Caco-2 (cell line): ENCODE measurements around the gene COX6B1. TPM values are rescaled to one million over a fixed set of nuclear protein-coding genes. Genes with fewer than 3 reads are reported as not detected.

Experiments
- BruUV-seq: library from RNA; stranded (reverse); fragments of 400-500 nt; replicated peaks from 2 replicates; lab custom pipeline; 2021; lab: Mats Ljungman, UMichigan
- CTCF ChIA-PET: fragments of 300-600 bp; sonication (Branson Sonifier 250); formaldehyde crosslinking; loops from one replicate; lab custom pipeline; 2022; ENCODE audit warnings: antibody characterized with exemption; lab: Charles Lee
- POLR2A ChIA-PET: fragments of 300-600 bp; sonication (Branson Sonifier 250); formaldehyde crosslinking; loops from one replicate; lab custom pipeline; 2022; ENCODE audit warnings: antibody characterized with exemption; lab: Charles Lee
- DNase-seq, 2 experiments: peaks; one replicate each; pipeline versions ENCODE4 v3.0.0 to v3.0.0-alpha.2; 2020 to 2022
- H3K27me3 ChIP-seq: replicated peaks from 2 replicates; pipeline ENCODE4 v1.6.0; 2011; ENCODE audit warnings: low read length; ENCODE audit not compliant: control insufficient read depth, insufficient read depth
- H3K36me3 ChIP-seq: 2 replicates; pipeline ENCODE4 v1.5.1; 2011; ENCODE audit warnings: low read length; ENCODE audit not compliant: control insufficient read depth, insufficient read depth
- H3K4me1 ChIP-seq: fragments of 250-450 bp; sonication (Bioruptor Pico); 2 replicates; pipeline ENCODE4 v1.5.1; 2020; ENCODE audit warnings: mild to moderate bottlenecking
- H3K4me3 ChIP-seq: 2 replicates; pipeline ENCODE4 v1.5.1; 2011; ENCODE audit warnings: low read depth, mild to moderate bottlenecking, control low read depth, low read length
- H3K9me3 ChIP-seq: fragments of 250-450 bp; sonication (Bioruptor Pico); 2 replicates; pipeline ENCODE4 v1.5.1; 2020; ENCODE audit warnings: mild to moderate bottlenecking, moderate library complexity
- H3K27ac Mint-ChIP-seq: one replicate; pipeline ENCODE4 v1.8.0; 2022; ENCODE audit warnings: mixed read lengths; ENCODE audit not compliant: unreplicated experiment
- H3K27me3 Mint-ChIP-seq: one replicate; pipeline ENCODE4 v1.8.0; 2022; ENCODE audit warnings: mixed read lengths; ENCODE audit not compliant: insufficient read depth, unreplicated experiment
- H3K36me3 Mint-ChIP-seq: one replicate; pipeline ENCODE4 v1.8.0; 2022; ENCODE audit warnings: mild to moderate bottlenecking, mixed read lengths; ENCODE audit not compliant: insufficient read depth, unreplicated experiment
- H3K4me1 Mint-ChIP-seq: one replicate; pipeline ENCODE4 v1.8.0; 2022; ENCODE audit warnings: low read depth, mixed read lengths; ENCODE audit not compliant: unreplicated experiment
- H3K4me3 Mint-ChIP-seq: one replicate; pipeline ENCODE4 v1.8.0; 2022; ENCODE audit warnings: mild to moderate bottlenecking, moderate library complexity, mixed read lengths; ENCODE audit not compliant: unreplicated experiment
- H3K9me3 Mint-ChIP-seq: one replicate; pipeline ENCODE4 v1.8.0; 2022; ENCODE audit warnings: mixed read lengths; ENCODE audit not compliant: unreplicated experiment
- intact Hi-C: fragments of 100-400 bp; cut with micrococcal nuclease; formaldehyde crosslinking; loops from one replicate; pipeline ENCODE4 v1.10.0; 2022; ENCODE audit not compliant: unreplicated experiment
- total RNA-seq: library from RNA; stranded (reverse); gene quantifications from 2 replicates; pipeline ENCODE4 v1.2.3, GENCODE V29; 2022
- TF ChIP-seq, protein P1 (sequence below), 2 experiments: fragments of 200-600 bp in 1 of 2; IDR thresholded peaks; 1 replicate in 1 of 2; 2 replicates in 1 of 2; pipeline versions ENCODE4 v1.5.1 to v1.8.0; 2011 to 2022; ENCODE audit warnings: antibody characterized with exemption in 1 of 2, control low read depth in 1 of 2, inconsistent platforms in 1 of 2, low read depth in 1 of 2, low read length in 1 of 2, mild to moderate bottlenecking in 1 of 2, moderate library complexity in 1 of 2; ENCODE audit not compliant: insufficient read depth in 1 of 2, severe bottlenecking in 1 of 2, unreplicated experiment in 1 of 2

Gene COX6B1
- total RNA-seq, 1 experiment from 2014 or later = 551 TPM

DNA sequence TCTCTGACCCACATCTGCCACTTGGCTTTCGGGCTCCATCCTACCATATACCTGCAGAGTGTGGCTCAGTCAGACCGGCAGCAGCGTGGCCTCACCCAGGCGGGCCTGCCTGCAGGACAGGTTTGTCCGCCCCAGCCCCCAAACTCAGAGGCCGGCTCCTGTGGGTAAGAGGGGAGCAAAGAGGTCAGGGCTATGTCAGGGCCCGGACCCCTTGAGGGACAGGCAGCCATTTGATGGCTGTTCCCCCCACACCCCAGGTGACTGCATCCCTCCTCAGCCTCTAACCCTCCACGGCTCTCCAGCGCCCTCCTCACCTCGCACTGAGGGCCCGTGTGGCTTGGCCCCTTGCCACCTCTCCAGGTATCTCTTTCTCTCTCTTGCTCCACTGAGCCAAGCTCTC, 43.9 kb downstream of the COX6B1 start:
- H3K9me3 Mint-ChIP-seq = no peaks in the 10 kb centered on the region
- Histone ChIP-seq H3K27me3 (no peaks in the 10 kb centered on the region), H3K9me3 (no peaks in the 10 kb centered on the region; the same call in 1 of the 2 replicates), H3K36me3 (no peaks in the 10 kb centered on the region), H3K4me3 (no peak overlapping the region), H3K4me1 (no peaks in the 10 kb centered on the region)
- peaks cover 6% of the 10 kb centered on the region for H3K4me1 Mint-ChIP-seq
- DNase-seq = no peak
- TF ChIP-seq, protein P1, sequence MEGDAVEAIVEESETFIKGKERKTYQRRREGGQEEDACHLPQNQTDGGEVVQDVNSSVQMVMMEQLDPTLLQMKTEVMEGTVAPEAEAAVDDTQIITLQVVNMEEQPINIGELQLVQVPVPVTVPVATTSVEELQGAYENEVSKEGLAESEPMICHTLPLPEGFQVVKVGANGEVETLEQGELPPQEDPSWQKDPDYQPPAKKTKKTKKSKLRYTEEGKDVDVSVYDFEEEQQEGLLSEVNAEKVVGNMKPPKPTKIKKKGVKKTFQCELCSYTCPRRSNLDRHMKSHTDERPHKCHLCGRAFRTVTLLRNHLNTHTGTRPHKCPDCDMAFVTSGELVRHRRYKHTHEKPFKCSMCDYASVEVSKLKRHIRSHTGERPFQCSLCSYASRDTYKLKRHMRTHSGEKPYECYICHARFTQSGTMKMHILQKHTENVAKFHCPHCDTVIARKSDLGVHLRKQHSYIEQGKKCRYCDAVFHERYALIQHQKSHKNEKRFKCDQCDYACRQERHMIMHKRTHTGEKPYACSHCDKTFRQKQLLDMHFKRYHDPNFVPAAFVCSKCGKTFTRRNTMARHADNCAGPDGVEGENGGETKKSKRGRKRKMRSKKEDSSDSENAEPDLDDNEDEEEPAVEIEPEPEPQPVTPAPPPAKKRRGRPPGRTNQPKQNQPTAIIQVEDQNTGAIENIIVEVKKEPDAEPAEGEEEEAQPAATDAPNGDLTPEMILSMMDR (IDR thresholded peaks at IDR 0.05; ENCODE audit: insufficient read depth in 1 of 2, low read depth in 1 of 2, low read length in 1 of 2, severe bottlenecking in 1 of 2, unreplicated experiment in 1 of 2) = no peak
- H3K4me3 Mint-ChIP-seq = no peak overlapping the region
- POLR2A ChIA-PET = interaction anchor here (0.7 kb wide), 1 partner anchor 731 kb away, joined by 4 read pairs; no protein-coding TSS in a partner anchor
- no peaks in the 10 kb centered on the region for H3K27me3 Mint-ChIP-seq
- no peaks in the 10 kb centered on the region for H3K36me3 Mint-ChIP-seq
- no TSS peak for BruUV-seq
- intact Hi-C loops = loop anchor here (2.0 kb wide), 1 partner anchor 49 kb away; no protein-coding TSS in a partner anchor
- no peak overlapping the region for H3K27ac Mint-ChIP-seq
- CTCF ChIA-PET = interaction anchor here (0.7 to 0.8 kb wide), 4 partner anchors 17 to 550 kb away, joined by 3 to 4 read pairs (median 3); no protein-coding TSS in a partner anchor

- Mint-ChIP-seq H3K27ac (no peak overlapping the region), H3K9me3 (no peaks in the 10 kb centered on the region), H3K36me3 (no peaks in the 10 kb centered on the region), H3K27me3 (no peaks in the 10 kb centered on the region), H3K4me3 (no peak overlapping the region), H3K4me1 (peaks cover 6% of the 10 kb centered on the region)
- Histone ChIP-seq H3K9me3 (no peaks in the 10 kb centered on the region; the same call in 1 of the 2 replicates), H3K27me3 (no peaks in the 10 kb centered on the region), H3K36me3 (no peaks in the 10 kb centered on the region), H3K4me1 (no peaks in the 10 kb centered on the region), H3K4me3 (no peak overlapping the region)
- CTCF ChIA-PET = interaction anchor here (0.7 to 0.8 kb wide), 2 partner anchors 9 to 652 kb away, joined by 4 to 6 read pairs; partner anchors contain the start of gene HPN
- TF ChIP-seq, protein P1 (IDR thresholded peaks at IDR 0.05; ENCODE audit: insufficient read depth in 1 of 2, low read depth in 1 of 2, low read length in 1 of 2, severe bottlenecking in 1 of 2, unreplicated experiment in 1 of 2) = no peak
- POLR2A ChIA-PET = no interaction called here
- intact Hi-C loops = loop anchor here (1.0 to 2.0 kb wide), 4 partner anchors 9 to 238 kb away; no protein-coding TSS in a partner anchor
- BruUV-seq = no TSS peak
- DNase-seq = no peak
Measured at GRCh38 chr19:35693422-35693821, 45.3 kb downstream of the COX6B1 start.

DNA sequence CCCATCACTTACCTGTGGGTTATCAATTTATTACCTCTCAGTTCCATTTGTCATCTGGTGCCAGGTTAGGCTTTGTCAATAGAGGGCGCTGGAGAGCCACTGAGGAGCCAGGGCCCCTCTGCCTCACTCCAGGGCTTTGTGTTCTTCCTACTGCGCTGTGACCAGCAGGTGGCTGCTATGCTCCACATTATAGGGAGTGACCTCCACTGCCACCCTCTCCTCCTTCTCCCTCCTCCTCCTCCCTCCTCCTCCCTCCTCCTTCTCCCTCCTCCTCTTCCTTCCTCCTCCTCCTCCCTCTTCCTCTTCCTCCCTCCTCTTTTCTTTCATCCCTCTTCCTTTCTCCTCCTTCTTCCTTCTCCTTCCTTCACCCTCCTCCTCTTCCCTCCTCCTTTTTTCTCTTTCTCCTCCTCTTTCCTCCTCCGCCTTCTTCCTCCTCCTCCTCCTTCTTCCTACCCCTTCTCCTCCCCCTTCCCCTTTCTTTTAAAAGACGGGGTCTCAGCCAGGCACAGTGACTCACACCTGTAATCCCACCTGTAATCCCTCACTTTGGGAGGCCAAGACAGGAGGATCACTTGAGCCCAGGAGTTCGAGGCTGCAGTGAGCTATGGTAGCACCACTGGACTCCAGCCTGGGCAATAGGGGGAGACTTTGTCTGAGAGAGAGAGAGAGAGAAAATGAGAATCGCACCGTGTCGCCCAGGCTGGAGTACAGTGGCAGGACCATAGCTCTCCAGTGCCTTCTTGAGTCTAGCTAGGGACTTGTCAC, 45.9 kb downstream of the COX6B1 start:
- Mint-ChIP-seq H3K9me3 (no peaks in the 10 kb centered on the region), H3K27ac (no peak overlapping the region), H3K4me1 (peaks cover 6% of the 10 kb centered on the region), H3K27me3 (no peaks in the 10 kb centered on the region), H3K4me3 (no peak overlapping the region), H3K36me3 (no peaks in the 10 kb centered on the region)
- DNase-seq = peak; percentile 90 to 93
- Histone ChIP-seq H3K27me3 (no peaks in the 10 kb centered on the region), H3K9me3 (no peaks in the 10 kb centered on the region; the same call in 1 of the 2 replicates), H3K4me1 (no peaks in the 10 kb centered on the region), H3K4me3 (no peak overlapping the region), H3K36me3 (no peaks in the 10 kb centered on the region)
- TF ChIP-seq, protein P1 (IDR thresholded peaks at IDR 0.05; ENCODE audit: insufficient read depth in 1 of 2, low read depth in 1 of 2, low read length in 1 of 2, severe bottlenecking in 1 of 2, unreplicated experiment in 1 of 2) = peak; percentile 98 to 99
- POLR2A ChIA-PET = no interaction called here
- no TSS peak for BruUV-seq
- CTCF ChIA-PET = interaction anchor here (0.6 to 1.7 kb wide), 5 partner anchors 9 to 125 kb away, joined by 5 to 8 read pairs (median 6); partner anchors contain the start of gene COX6B1
- intact Hi-C loops = loop anchor here (1.0 to 2.0 kb wide), 5 partner anchors 8 to 237 kb away; no protein-coding TSS in a partner anchor
